Keratinocyte (primary cell): ENCODE measurements around the gene WDR7.

Source experiments
- CTCF ChIP-seq, 3 experiments: IDR thresholded peaks in 1 of 3; conservative IDR thresholded peaks in 1 of 3; optimal IDR thresholded peaks in 1 of 3; 2 replicates in 2 of 3; 3 replicates in 1 of 3; pipeline versions ENCODE3 to v1.5.1; 2011; ENCODE audit warnings: low read length in 3 of 3, mild to moderate bottlenecking in 3 of 3, moderate library complexity in 2 of 3, control low read depth in 1 of 3, inconsistent platforms in 1 of 3; ENCODE audit not compliant: insufficient read depth in 2 of 3; ENCODE audit errors: extremely low read depth in 1 of 3
- EZH2 ChIP-seq: IDR thresholded peaks from one replicate; pipeline ENCODE4 v1.6.1; 2012; ENCODE audit warnings: inconsistent platforms, mild to moderate bottlenecking, low read length, moderate library complexity

GRCh38 chr18:56897122-56897521 lies 246.0 kb downstream of the WDR7 start:
- TF ChIP-seq CTCF (optimal IDR thresholded peaks at IDR 0.05 in 1 of 3, IDR thresholded peaks at IDR 0.05 in 1 of 3, conservative IDR thresholded peaks at IDR 0.05 in 1 of 3; ENCODE audit: extremely low read depth in 1 of 3, insufficient read depth in 2 of 3, low read length in 3 of 3) (no peak), EZH2 (no peak)
